HepG2 (cell line): Measurements from ENCODE around the gene TECTA. TPM values are rescaled to one million over a fixed set of nuclear protein-coding genes. Genes with fewer than 3 reads are reported as not detected.

ENCODE experiments used
- ATAC-seq: fragments of 200-7000 bp; cut with Tn5 transposase; 3 replicates; pipeline ENCODE4 v1.9.1; 2020; ENCODE audit warnings: mild to moderate bottlenecking, moderate library complexity
- BruUV-seq: library from RNA; stranded (reverse); fragments of 400-500 nt; replicated peaks from 2 replicates; lab custom pipeline; 2021; lab: Mats Ljungman, UMichigan
- CTCF ChIA-PET: fragments of 300-600 bp; formaldehyde crosslinking; extraction: SDS; loops from one replicate; lab custom pipeline; 2021; ENCODE audit warnings: low total read pairs, inconsistent platforms, low intra/inter-chr PET ratio; lab: Yijun Ruan, JAX
- POLR2A ChIA-PET: fragments of 350-600 bp; sonication (Branson Sonifier 250); formaldehyde crosslinking; loops from one replicate; lab custom pipeline; 2020; ENCODE audit warnings: antibody characterized with exemption, inconsistent platforms; lab: Yijun Ruan, JAX
- DNase-seq: peaks from one replicate; pipeline ENCODE4 v3.0.0-alpha.2; 2015; ENCODE audit warnings: low spot score
- FAIRE-seq: peaks from 3 replicates; lab custom pipeline; 2011; peaks lifted over from hg19 to GRCh38; lab: Jason Lieb, UNC
- H2AFZ ChIP-seq: one replicate; pipeline ENCODE4 v1.6.1; 2011; ENCODE audit warnings: low read length, inconsistent platforms
- H3K27ac ChIP-seq: fragments of 300-600 bp; 3 replicates; pipeline ENCODE4 v1.8.0; 2011; ENCODE audit warnings: mixed run types, mild to moderate bottlenecking, mixed read lengths, low read length, inconsistent platforms; ENCODE audit not compliant: insufficient read depth; ENCODE audit errors: extremely low read length
- H3K27me3 ChIP-seq, 2 experiments: fragments of 200-600 bp in 1 of 2; 2 replicates in 1 of 2; 3 replicates in 1 of 2; pipeline versions ENCODE4 v1.6.0 to v1.8.0; 2011; ENCODE audit warnings: low read length in 2 of 2, mild to moderate bottlenecking in 2 of 2, moderate library complexity in 2 of 2, inconsistent platforms in 1 of 2; ENCODE audit not compliant: insufficient read depth in 2 of 2, control insufficient read depth in 1 of 2
- H3K36me3 ChIP-seq, 2 experiments: fragments of 200-600 bp in 1 of 2; replicated peaks in 1 of 2; 2 replicates in 1 of 2; 3 replicates in 1 of 2; pipeline versions ENCODE4 v1.5.1 to v1.8.0; 2011; ENCODE audit warnings: low read length in 2 of 2, inconsistent platforms in 1 of 2; ENCODE audit not compliant: insufficient read depth in 2 of 2, control insufficient read depth in 1 of 2
- H3K4me1 ChIP-seq: 2 replicates; pipeline ENCODE4 v1.5.1; 2012; ENCODE audit warnings: low read length, inconsistent platforms; ENCODE audit not compliant: insufficient read depth
- H3K4me2 ChIP-seq: 2 replicates; pipeline ENCODE4 v1.6.0; 2011; ENCODE audit warnings: low read depth, low read length, inconsistent platforms
- H3K4me3 ChIP-seq, 3 experiments: fragments of 200-600 bp in 1 of 3; sonication (generic), shearing (Covaris generic) in 1 of 3; replicated peaks in 1 of 3; 2 replicates each; pipeline ENCODE4 v1.5.1; 2011 to 2016; ENCODE audit warnings: low read length in 3 of 3, inconsistent platforms in 2 of 3, low read depth in 2 of 3, mild to moderate bottlenecking in 2 of 3, control low read depth in 1 of 3, mixed read lengths in 1 of 3; ENCODE audit not compliant: insufficient read depth in 1 of 3
- H3K79me2 ChIP-seq: one replicate; pipeline ENCODE4 v1.6.1; 2011; ENCODE audit warnings: low read length, inconsistent platforms; ENCODE audit not compliant: insufficient read depth
- H3K9ac ChIP-seq: 2 replicates; pipeline ENCODE4 v1.6.0; 2011; ENCODE audit warnings: mild to moderate bottlenecking, low read depth, low read length, inconsistent platforms; ENCODE audit not compliant: insufficient read depth
- H3K9me3 ChIP-seq: 2 replicates; pipeline ENCODE4 v1.5.1; 2012; ENCODE audit warnings: mild to moderate bottlenecking, low read length
- H4K20me1 ChIP-seq: 2 replicates; pipeline ENCODE4 v1.6.0; 2011; ENCODE audit warnings: inconsistent platforms, mild to moderate bottlenecking, low read length, moderate library complexity; ENCODE audit not compliant: insufficient read depth
- CEBPG ChIP-seq: IDR thresholded peaks from 2 replicates; pipeline ENCODE4 v1.6.1; 2016
- CENPBD1 ChIP-seq: sonication (generic); formaldehyde crosslinking; IDR thresholded peaks from 2 replicates; pipeline ENCODE4 v1.8.0; 2022; ENCODE audit warnings: missing genetic modification reagents, low read depth, mild to moderate bottlenecking, borderline replicate concordance
- FOXK1 ChIP-seq: sonication (generic); formaldehyde crosslinking; IDR thresholded peaks from 2 replicates; pipeline ENCODE4 v1.4.0; 2020; ENCODE audit warnings: low read depth, missing genetic modification reagents, borderline replicate concordance
- HNF1A ChIP-seq, 2 experiments: sonication (generic) in 1 of 2; formaldehyde crosslinking in 1 of 2; IDR thresholded peaks; 2 replicates each; pipeline versions ENCODE4 v1.4.0 to v1.6.1; 2016 to 2020; ENCODE audit warnings: borderline replicate concordance in 1 of 2, low read depth in 1 of 2, mild to moderate bottlenecking in 1 of 2, missing genetic modification reagents in 1 of 2
- KLF16 ChIP-seq, 2 experiments: sonication (generic) in 1 of 2; formaldehyde crosslinking in 1 of 2; IDR thresholded peaks; 2 replicates each; pipeline versions ENCODE4 v1.6.1 to v1.8.0; 2016 to 2023; ENCODE audit warnings: missing genetic modification reagents in 2 of 2, missing compliant biosample characterization in 1 of 2
- POLR2A ChIP-seq, 2 experiments: IDR thresholded peaks; 2 replicates each; pipeline ENCODE4 v1.6.1; 2011; ENCODE audit warnings: low read depth in 2 of 2, low read length in 2 of 2, mild to moderate bottlenecking in 1 of 2, moderate library complexity in 1 of 2; ENCODE audit not compliant: insufficient read depth in 1 of 2
- YY1 ChIP-seq: IDR thresholded peaks from 2 replicates; pipeline ENCODE4 v1.6.1; 2011; ENCODE audit warnings: low read length, low read depth, moderate library complexity, mild to moderate bottlenecking; ENCODE audit not compliant: insufficient read depth, insufficient replicate concordance
- WGBS: methylation state at CpG from one replicate; pipeline ENCODE4 v1.1.6; 2017; ENCODE audit warnings: low lambda C conversion rate; 5-methylcytosine and 5-hydroxymethylcytosine counted together
- in situ Hi-C: cut with HindIII; loops from 2 replicates; pipeline ENCODE4 v1.10.0; 2017; ENCODE audit warnings: low pct_unique_long_range_greater_than_20kb; ENCODE audit not compliant: extremely low pct_ligation_motif_present
- intact Hi-C: fragments of 100-400 bp; cut with micrococcal nuclease; formaldehyde crosslinking; loops from one replicate; pipeline ENCODE4 v1.10.0; 2022; ENCODE audit not compliant: unreplicated experiment
- polyA plus RNA-seq, 8 experiments: library from polyadenylated mRNA; depleted of rRNA in 3 of 8; stranded (reverse) in 7 of 8; unstranded in 1 of 8; fragments of >200 nt; fragmentation: Illumina TruSeq in 4 of 8; extraction: Trizol in 4 of 8; gene quantifications; 2 replicates each; pipeline versions ENCODE4 v1.2.1 to v1.2.3, GENCODE V29; 2011 to 2016; ENCODE audit warnings: low read depth in 4 of 8, missing spikeins in 1 of 8, mixed read lengths in 1 of 8; ENCODE audit not compliant: insufficient read depth in 1 of 8
- total RNA-seq, 5 experiments: library from RNA; depleted of rRNA; stranded (reverse); fragments of >200 nt; fragmentation: Illumina TruSeq; extraction: Trizol; gene quantifications; 2 replicates each; pipeline ENCODE4 v1.2.3, GENCODE V29; 2016; ENCODE audit warnings: low read depth in 1 of 5

Gene TECTA
- total and polyA plus RNA-seq, 2 of the 13 experiments (the other 11 are each of a cell fraction or from before 2014, with no cell fraction given), result 0.04 to 0.17 TPM

GRCh38 chr11:121144723-121145122 lies 43.7 kb downstream of the TECTA start:
- Histone ChIP-seq H3K9ac (no peak overlapping the region), H3K79me2 (no peaks in the 10 kb centered on the region), H3K27ac (no peak overlapping the region), H3K4me2 (no peak overlapping the region), H3K27me3 (peaks cover 3 to 12% of the 10 kb centered on the region in 2 experiments; a peak in 2 of 5 replicates), H3K4me3 (no peak overlapping the region), H3K4me1 (no peaks in the 10 kb centered on the region), H3K9me3 (no peaks in the 10 kb centered on the region), H4K20me1 (no peaks in the 10 kb centered on the region), H2AFZ (no peak overlapping the region), H3K36me3 (no peaks in the 10 kb centered on the region)
- TF ChIP-seq KLF16 (CRISPR knock-in tag; IDR thresholded peaks at IDR 0.05) (no peak), CENPBD1 (CRISPR knock-in tag) (no peak), CEBPG (no peak)
- ChIA-PET POLR2A (no interaction called here), CTCF (no interaction called here)
- no peak for DNase-seq
- no peak for ATAC-seq
- BruUV-seq, result no TSS peak
- WGBS, result 37% methylated on average over 5 of the region's 5 CpGs
- in situ Hi-C loops (no loop called here), intact Hi-C loops (no loop called here)
- FAIRE-seq, result no peak

- 40% methylated on average over 9 of the region's 11 CpGs for WGBS
- H3K9me3 ChIP-seq, result no peaks in the 10 kb centered on the region
- TF ChIP-seq POLR2A (IDR thresholded peaks at IDR 0.05; ENCODE audit: insufficient read depth in 1 of 2, low read depth in 2 of 2, low read length in 2 of 2) (no peak), FOXK1 (CRISPR knock-in tag) (no peak), HNF1A (IDR thresholded peaks at IDR 0.05; ENCODE audit: low read depth) (no peak), HNF1A (CRISPR knock-in tag; IDR thresholded peaks at IDR 0.05; ENCODE audit: borderline replicate concordance) (no peak), YY1 (no peak)
- ChIA-PET CTCF (no interaction called here), POLR2A (no interaction called here)
- no peaks in the 10 kb centered on the region for H3K79me2 ChIP-seq
- intact Hi-C loops, result no loop called here
- no peaks in the 10 kb centered on the region for H4K20me1 ChIP-seq
- DNase-seq (no peak), FAIRE-seq (no peak), ATAC-seq (no peak)
- no peaks in the 10 kb centered on the region for H3K4me1 ChIP-seq
- H3K27me3 ChIP-seq, result peaks cover 3 to 6% of the 10 kb centered on the region in 2 experiments; a peak in 1 of 5 replicates
- H3K4me3 ChIP-seq, result no peak overlapping the region
- H2AFZ ChIP-seq, result no peak overlapping the region
- no TSS peak for BruUV-seq
- in situ Hi-C loops, result no loop called here
- no peak overlapping the region for H3K9ac ChIP-seq
- no peak overlapping the region for H3K4me2 ChIP-seq
- H3K36me3 ChIP-seq, result no peaks in the 10 kb centered on the region
- no peak overlapping the region for H3K27ac ChIP-seq
Observed at GRCh38 chr11:121145826-121146225, 44.8 kb downstream of the TECTA start.
